Measurements from ENCODE around the gene ADAMTS4.

- TF ChIP-seq POLR2A (IDR thresholded peaks at IDR 0.05; ENCODE audit: low read depth, low read length) (no peak), CTCF (conservative IDR thresholded peaks at IDR 0.05; ENCODE audit: low read depth, low read length) (no peak), SMC3 (IDR thresholded peaks at IDR 0.05; ENCODE audit: low read depth, low read length) (no peak), MAZ (IDR thresholded peaks at IDR 0.05; ENCODE audit: borderline replicate concordance, low read depth, low read length) (no peak), RCOR1 (IDR thresholded peaks at IDR 0.05; ENCODE audit: insufficient replicate concordance, low read length) (no peak), RAD21 (IDR thresholded peaks at IDR 0.05; ENCODE audit: low read length) (no peak), BHLHE40 (IDR thresholded peaks at IDR 0.05; ENCODE audit: low read depth, low read length) (no peak), FOS (IDR thresholded peaks at IDR 0.05; ENCODE audit: low read depth, low read length) (no peak), RFX5 (IDR thresholded peaks at IDR 0.05; ENCODE audit: low read depth, low read length) (no peak), NFE2L2 (IDR thresholded peaks at IDR 0.05; ENCODE audit: low read depth, low read length) (no peak)
These were observed 7.8 kb downstream of the ADAMTS4 start for GRCh38 chr1:161190962-161191521.

Data from IMR-90 (cell line).